ENCODE data around the gene SORCS3. TPM values are rescaled to one million over a fixed set of nuclear protein-coding genes. Genes with fewer than 3 reads are reported as not detected.

The SORCS3 gene
- total RNA-seq, 2 donors from 2014 or later = 0.68 TPM; not detected in 1

DNA sequence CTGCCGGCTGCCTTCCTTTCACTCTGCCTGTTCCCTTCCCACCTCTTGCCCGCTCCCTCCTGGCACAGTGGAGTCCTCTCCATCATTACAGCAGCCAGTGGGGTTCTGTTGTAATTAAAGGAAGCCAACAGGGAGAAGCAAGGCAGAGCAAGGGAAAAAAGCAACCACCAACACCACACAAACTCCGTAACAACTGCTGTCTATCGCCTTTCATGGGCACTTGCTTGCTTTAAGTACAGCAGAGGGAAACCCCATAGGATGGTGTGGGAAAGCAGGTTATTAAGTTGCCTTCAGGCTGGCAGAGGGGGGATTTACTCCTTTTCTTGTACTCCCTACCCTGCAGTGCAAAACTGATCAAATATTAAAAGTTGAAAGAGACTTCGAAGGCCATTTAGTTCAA lies 22.0 kb downstream of the SORCS3 start:
- Histone ChIP-seq H3K27ac (ENCODE audit: low read depth, low read length) (peak overlapping the region; percentile 4), H3K9ac (ENCODE audit: extremely low read depth, low read length, poor library complexity, severe bottlenecking) (no peak overlapping the region), H3K36me3 (ENCODE audit: control insufficient read depth, insufficient read depth, low read length) (no peaks in the 10 kb centered on the region), H3K9me3 (ENCODE audit: control insufficient read depth, low read length) (no peaks in the 10 kb centered on the region), H3K4me3 (ENCODE audit: low read length) (no peak overlapping the region), H3K27me3 (ENCODE audit: control insufficient read depth, insufficient read depth, low read length, poor library complexity, severe bottlenecking) (no peaks in the 10 kb centered on the region), H3K4me1 (ENCODE audit: control insufficient read depth, insufficient read depth, low read length) (no peaks in the 10 kb centered on the region)
- DNase-seq = no peak
- no peak overlapping the region for H3K4me3 Mint-ChIP-seq
- H3K27ac Mint-ChIP-seq = no peak overlapping the region
- peaks cover 6% of the 10 kb centered on the region for H3K4me1 Mint-ChIP-seq
- no peak for TF ChIP-seq CTCF (conservative IDR thresholded peaks at IDR 0.05)
- H3K27me3 Mint-ChIP-seq (ENCODE audit: insufficient read depth) = peaks cover 7% of the 10 kb centered on the region
- WGBS, 2 experiments (ENCODE audit: insufficient coverage in 1 of 2, insufficient read length in 1 of 2) = 86% methylated on average over 4 of the region's 5 CpGs; no CpG with 5 or more reads in 1 of the 2 experiments
- H3K9me3 Mint-ChIP-seq = no peaks in the 10 kb centered on the region
- H3K36me3 Mint-ChIP-seq (ENCODE audit: low read depth) = no peaks in the 10 kb centered on the region

DNA sequence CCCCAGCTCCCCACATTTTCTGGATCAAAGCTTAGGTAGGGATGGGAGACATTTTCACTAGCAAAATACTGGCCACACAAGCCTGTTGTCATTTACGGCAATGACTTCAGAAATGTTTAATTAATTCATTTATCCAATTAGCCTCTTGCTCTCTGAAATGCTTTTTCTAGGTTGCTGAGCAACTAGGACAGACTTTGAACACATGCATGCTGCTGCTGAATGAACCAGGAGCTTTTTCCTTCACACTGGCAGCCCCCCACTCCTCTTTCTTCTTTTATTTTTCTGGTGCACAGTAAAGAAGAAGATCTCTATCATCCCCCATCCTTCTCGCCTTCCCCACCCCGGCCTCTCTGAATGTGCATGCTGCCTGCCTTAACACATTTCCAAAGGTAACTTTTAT lies 22.5 kb downstream of the SORCS3 start:
- H3K27ac ChIP-seq (ENCODE audit: low read depth, low read length) = peak overlapping the region; percentile 6
- no peaks in the 10 kb centered on the region for H3K36me3 Mint-ChIP-seq (ENCODE audit: low read depth)
- H3K27me3 ChIP-seq (ENCODE audit: control insufficient read depth, insufficient read depth, low read length, poor library complexity, severe bottlenecking) = no peaks in the 10 kb centered on the region

GRCh38 chr10:104664205-104664604 lies 23.1 kb downstream of the SORCS3 start:
- Histone ChIP-seq H3K36me3 (ENCODE audit: control insufficient read depth, insufficient read depth, low read length) (no peaks in the 10 kb centered on the region), H3K27me3 (ENCODE audit: control insufficient read depth, insufficient read depth, low read length, poor library complexity, severe bottlenecking) (no peaks in the 10 kb centered on the region), H3K4me3 (ENCODE audit: low read length) (no peak overlapping the region), H3K27ac (ENCODE audit: low read depth, low read length) (no peak overlapping the region), H3K4me1 (ENCODE audit: control insufficient read depth, insufficient read depth, low read length) (no peaks in the 10 kb centered on the region), H3K9ac (ENCODE audit: extremely low read depth, low read length, poor library complexity, severe bottlenecking) (no peak overlapping the region), H3K9me3 (ENCODE audit: control insufficient read depth, low read length) (no peaks in the 10 kb centered on the region)
- no peak overlapping the region for H3K27ac Mint-ChIP-seq
- H3K27me3 Mint-ChIP-seq (ENCODE audit: insufficient read depth) = peaks cover 9% of the 10 kb centered on the region
- no peaks in the 10 kb centered on the region for H3K36me3 Mint-ChIP-seq (ENCODE audit: low read depth)
- WGBS, 2 experiments (ENCODE audit: insufficient coverage in 1 of 2, insufficient read length in 1 of 2) = 89 to 92% methylated on average over 5 of the region's 5 CpGs
- H3K4me3 Mint-ChIP-seq = no peak overlapping the region
- DNase-seq = no peak
- no peak for TF ChIP-seq CTCF (conservative IDR thresholded peaks at IDR 0.05)
- peaks cover 6% of the 10 kb centered on the region for H3K4me1 Mint-ChIP-seq
- no peaks in the 10 kb centered on the region for H3K9me3 Mint-ChIP-seq

More for the DNA sequence above, 22.5 kb downstream of the SORCS3 start:
- Mint-ChIP-seq H3K27ac (no peak overlapping the region), H3K4me1 (peaks cover 6% of the 10 kb centered on the region), H3K27me3 (ENCODE audit: insufficient read depth) (peaks cover 9% of the 10 kb centered on the region), H3K9me3 (no peaks in the 10 kb centered on the region), H3K4me3 (no peak overlapping the region)
- no peak overlapping the region for H3K9ac ChIP-seq (ENCODE audit: extremely low read depth, low read length, poor library complexity, severe bottlenecking)
- H3K9me3 ChIP-seq (ENCODE audit: control insufficient read depth, low read length) = no peaks in the 10 kb centered on the region
- H3K36me3 ChIP-seq (ENCODE audit: control insufficient read depth, insufficient read depth, low read length) = no peaks in the 10 kb centered on the region
- TF ChIP-seq CTCF (conservative IDR thresholded peaks at IDR 0.05) = no peak
- H3K4me1 ChIP-seq (ENCODE audit: control insufficient read depth, insufficient read depth, low read length) = no peaks in the 10 kb centered on the region
- WGBS, 2 experiments (ENCODE audit: insufficient coverage in 1 of 2, insufficient read length in 1 of 2) = 91% methylated on average over 3 of the region's 3 CpGs; no CpG with 5 or more reads in 1 of the 2 experiments
- no peak for DNase-seq
- no peak overlapping the region for H3K4me3 ChIP-seq (ENCODE audit: low read length)

Data from endodermal cell (in vitro differentiated cells).